Measurements from ENCODE around the gene CAPN15.

CAPN15 gene

GRCh38 chr16:519841-520687 is 7.4 kb upstream of the CAPN15 start (continued):
- TF ChIP-seq PATZ1 (CRISPR knock-in tag; IDR thresholded peaks at IDR 0.05; ENCODE audit: borderline replicate concordance) (no peak), RARB (CRISPR knock-in tag; IDR thresholded peaks at IDR 0.05) (no peak), ESRRG (CRISPR knock-in tag; IDR thresholded peaks at IDR 0.05) (no peak)

- ATAC-seq, result no peak
- TF ChIP-seq ZNF8 (CRISPR knock-in tag; IDR thresholded peaks at IDR 0.05) (no peak), BACH2 (CRISPR knock-in tag; IDR thresholded peaks at IDR 0.05; ENCODE audit: borderline replicate concordance) (no peak), ZNF70 (CRISPR knock-in tag; IDR thresholded peaks at IDR 0.05) (no peak), CSRNP3 (CRISPR knock-in tag; IDR thresholded peaks at IDR 0.05) (no peak), ZC3H10 (CRISPR knock-in tag; IDR thresholded peaks at IDR 0.05) (no peak), GLIS3 (CRISPR knock-in tag; IDR thresholded peaks at IDR 0.05) (no peak), ZFP3 (CRISPR knock-in tag; IDR thresholded peaks at IDR 0.05) (no peak), TCF4 (CRISPR knock-in tag; IDR thresholded peaks at IDR 0.05; ENCODE audit: borderline replicate concordance) (no peak), SNAI2 (CRISPR knock-in tag; IDR thresholded peaks at IDR 0.05) (no peak), ARNTL (CRISPR knock-in tag; IDR thresholded peaks at IDR 0.05; ENCODE audit: borderline replicate concordance, low read depth) (no peak), RARB (CRISPR knock-in tag; IDR thresholded peaks at IDR 0.05) (no peak), OSR1 (CRISPR knock-in tag; IDR thresholded peaks at IDR 0.05) (no peak)
These were observed 6.7 kb upstream of the CAPN15 start for GRCh38 chr16:520847-521246.

- TF ChIP-seq TSHZ2 (CRISPR knock-in tag; IDR thresholded peaks at IDR 0.05) (no peak), POU6F1 (CRISPR knock-in tag; IDR thresholded peaks at IDR 0.05; ENCODE audit: borderline replicate concordance, low read depth) (no peak), CSRNP3 (CRISPR knock-in tag; IDR thresholded peaks at IDR 0.05) (no peak), ZNF8 (CRISPR knock-in tag; IDR thresholded peaks at IDR 0.05) (no peak), OSR1 (CRISPR knock-in tag; IDR thresholded peaks at IDR 0.05) (no peak), SNAI2 (CRISPR knock-in tag; IDR thresholded peaks at IDR 0.05) (no peak), PATZ1 (CRISPR knock-in tag; IDR thresholded peaks at IDR 0.05; ENCODE audit: borderline replicate concordance) (no peak), CREB5 (CRISPR knock-in tag; IDR thresholded peaks at IDR 0.05; ENCODE audit: low read depth) (no peak), ISL1 (CRISPR knock-in tag; IDR thresholded peaks at IDR 0.05) (no peak), GLIS3 (CRISPR knock-in tag; IDR thresholded peaks at IDR 0.05) (no peak), ZFP30 (CRISPR knock-in tag; IDR thresholded peaks at IDR 0.05) (no peak), RARB (CRISPR knock-in tag; IDR thresholded peaks at IDR 0.05) (no peak), ZFP3 (CRISPR knock-in tag; IDR thresholded peaks at IDR 0.05) (no peak), TCF4 (CRISPR knock-in tag; IDR thresholded peaks at IDR 0.05; ENCODE audit: borderline replicate concordance) (no peak)
- no peak for ATAC-seq
These were observed 5.9 kb upstream of the CAPN15 start for GRCh38 chr16:521381-522210.
